ENCODE data around the gene PITX2.

PITX2 gene

DNA sequence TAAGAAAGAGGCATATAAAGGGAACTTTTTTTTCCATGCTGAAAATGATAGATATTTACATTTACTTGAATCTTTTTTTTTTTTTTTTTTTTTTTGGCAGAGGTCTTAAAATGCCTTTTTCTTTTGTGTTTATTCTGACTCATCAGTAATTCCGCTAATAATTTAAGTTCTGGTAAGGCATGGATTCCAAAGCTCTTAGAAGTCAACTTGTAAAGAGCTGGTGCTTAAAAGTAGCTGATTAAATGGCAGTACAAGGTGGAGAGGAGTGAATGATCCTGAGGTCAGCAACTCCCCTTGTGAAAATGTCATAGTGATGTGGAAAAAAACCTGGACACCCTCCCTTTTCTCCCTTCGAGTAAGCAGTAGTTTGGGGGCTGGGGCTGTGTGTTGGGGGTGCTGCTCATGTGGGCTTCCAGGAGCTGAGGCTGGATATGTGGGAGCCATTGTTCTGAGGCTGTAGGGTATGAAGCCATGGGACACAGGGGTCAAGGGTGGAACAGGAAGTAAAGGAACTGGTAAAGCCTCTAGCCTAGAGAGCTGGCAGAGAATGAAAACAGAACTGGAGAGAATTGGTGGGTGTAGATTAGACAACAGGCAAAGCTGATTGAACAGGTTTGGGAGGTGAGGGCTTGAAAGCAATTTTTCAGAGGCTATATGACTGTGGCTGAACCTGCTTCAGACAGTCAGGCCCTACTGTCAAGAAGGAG is 41.0 kb upstream of the PITX2 start:
- TF ChIP-seq, protein P1, sequence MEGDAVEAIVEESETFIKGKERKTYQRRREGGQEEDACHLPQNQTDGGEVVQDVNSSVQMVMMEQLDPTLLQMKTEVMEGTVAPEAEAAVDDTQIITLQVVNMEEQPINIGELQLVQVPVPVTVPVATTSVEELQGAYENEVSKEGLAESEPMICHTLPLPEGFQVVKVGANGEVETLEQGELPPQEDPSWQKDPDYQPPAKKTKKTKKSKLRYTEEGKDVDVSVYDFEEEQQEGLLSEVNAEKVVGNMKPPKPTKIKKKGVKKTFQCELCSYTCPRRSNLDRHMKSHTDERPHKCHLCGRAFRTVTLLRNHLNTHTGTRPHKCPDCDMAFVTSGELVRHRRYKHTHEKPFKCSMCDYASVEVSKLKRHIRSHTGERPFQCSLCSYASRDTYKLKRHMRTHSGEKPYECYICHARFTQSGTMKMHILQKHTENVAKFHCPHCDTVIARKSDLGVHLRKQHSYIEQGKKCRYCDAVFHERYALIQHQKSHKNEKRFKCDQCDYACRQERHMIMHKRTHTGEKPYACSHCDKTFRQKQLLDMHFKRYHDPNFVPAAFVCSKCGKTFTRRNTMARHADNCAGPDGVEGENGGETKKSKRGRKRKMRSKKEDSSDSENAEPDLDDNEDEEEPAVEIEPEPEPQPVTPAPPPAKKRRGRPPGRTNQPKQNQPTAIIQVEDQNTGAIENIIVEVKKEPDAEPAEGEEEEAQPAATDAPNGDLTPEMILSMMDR (IDR thresholded peaks at IDR 0.05; ENCODE audit: low read depth, low read length): no peak
- H3K4me3 ChIP-seq (replicated peaks in 1 of 2; ENCODE audit: low read depth in 2 of 2, low read length in 2 of 2): no peak overlapping the region
- DNase-seq (ENCODE audit: low read depth in 2 of 2): peak; percentile 13 to 39

DNA sequence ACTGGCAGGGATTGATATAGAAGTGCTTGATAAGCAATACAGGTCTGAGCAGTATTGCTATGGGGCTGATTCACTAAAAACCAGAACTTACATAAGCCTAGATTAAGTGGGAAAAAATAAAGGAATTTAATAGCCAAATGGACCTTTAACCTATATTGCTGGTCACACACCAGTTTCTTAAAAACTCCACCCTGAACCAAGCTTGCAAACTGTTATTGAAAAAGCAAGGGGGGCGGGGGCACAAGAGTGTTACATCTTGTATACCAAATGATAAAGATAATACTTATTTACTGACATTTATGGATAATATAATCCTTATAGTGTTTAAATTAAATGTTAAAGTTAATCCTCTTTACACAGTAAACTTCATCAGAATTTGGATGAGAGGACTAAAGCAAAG is 40.3 kb upstream of the PITX2 start:
- H3K4me3 ChIP-seq (replicated peaks in 1 of 2; ENCODE audit: low read depth in 2 of 2, low read length in 2 of 2): no peak overlapping the region
- TF ChIP-seq, protein P1 (IDR thresholded peaks at IDR 0.05; ENCODE audit: low read depth, low read length): no peak
- DNase-seq (ENCODE audit: low read depth in 2 of 2): no peak

DNA sequence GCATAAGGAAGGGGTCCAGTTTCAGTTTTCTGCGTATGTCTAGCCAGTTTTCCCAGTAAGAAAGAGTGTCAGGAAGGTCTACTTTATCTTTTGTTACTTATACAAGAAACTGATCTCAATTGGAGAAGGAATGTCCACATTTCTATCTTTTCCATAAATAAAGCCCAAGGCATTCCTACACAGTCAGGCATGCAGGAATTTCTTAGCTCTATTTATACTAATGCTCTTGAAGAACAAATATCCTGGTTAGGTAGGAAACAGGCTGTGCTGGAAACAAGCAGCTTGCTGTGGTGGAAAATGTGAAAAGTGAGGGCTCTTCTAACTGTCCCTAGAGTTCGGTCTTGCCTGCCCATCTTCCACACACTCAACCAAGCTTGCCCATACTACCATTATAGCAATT is 37.9 kb upstream of the PITX2 start:
- TF ChIP-seq, protein P1 (IDR thresholded peaks at IDR 0.05; ENCODE audit: low read depth, low read length): no peak
- DNase-seq (ENCODE audit: low read depth in 2 of 2): no peak

DNA sequence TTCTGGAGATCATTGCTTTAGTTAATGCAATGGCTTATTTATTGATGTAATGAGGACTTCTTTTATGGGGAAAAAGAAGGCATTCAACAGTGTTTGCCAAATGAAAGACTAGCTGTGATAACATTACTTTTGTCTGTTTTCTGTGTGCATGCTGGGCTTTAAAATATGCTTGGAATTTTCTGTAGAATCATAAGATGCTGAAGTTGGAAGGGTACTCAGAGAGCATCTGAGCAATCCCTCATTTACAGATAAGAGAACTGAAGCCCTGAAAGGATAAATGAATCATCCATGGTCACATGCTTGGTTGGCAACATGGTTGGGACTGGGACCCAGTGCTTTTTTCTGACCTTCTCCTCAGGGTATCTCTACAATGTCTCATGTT is 31.4 kb upstream of the PITX2 start:
- peak in 1 of 2 donors; percentile 41 for DNase-seq (ENCODE audit: low read depth in 2 of 2)
- TF ChIP-seq, protein P1 (IDR thresholded peaks at IDR 0.05; ENCODE audit: low read depth, low read length): no peak
- no peak overlapping the region for H3K4me3 ChIP-seq (replicated peaks in 1 of 2; ENCODE audit: low read depth in 2 of 2, low read length in 2 of 2)

More for the DNA sequence above, 37.9 kb upstream of the PITX2 start:
- no peak overlapping the region for H3K4me3 ChIP-seq (replicated peaks in 1 of 2; ENCODE audit: low read depth in 2 of 2, low read length in 2 of 2)

DNA sequence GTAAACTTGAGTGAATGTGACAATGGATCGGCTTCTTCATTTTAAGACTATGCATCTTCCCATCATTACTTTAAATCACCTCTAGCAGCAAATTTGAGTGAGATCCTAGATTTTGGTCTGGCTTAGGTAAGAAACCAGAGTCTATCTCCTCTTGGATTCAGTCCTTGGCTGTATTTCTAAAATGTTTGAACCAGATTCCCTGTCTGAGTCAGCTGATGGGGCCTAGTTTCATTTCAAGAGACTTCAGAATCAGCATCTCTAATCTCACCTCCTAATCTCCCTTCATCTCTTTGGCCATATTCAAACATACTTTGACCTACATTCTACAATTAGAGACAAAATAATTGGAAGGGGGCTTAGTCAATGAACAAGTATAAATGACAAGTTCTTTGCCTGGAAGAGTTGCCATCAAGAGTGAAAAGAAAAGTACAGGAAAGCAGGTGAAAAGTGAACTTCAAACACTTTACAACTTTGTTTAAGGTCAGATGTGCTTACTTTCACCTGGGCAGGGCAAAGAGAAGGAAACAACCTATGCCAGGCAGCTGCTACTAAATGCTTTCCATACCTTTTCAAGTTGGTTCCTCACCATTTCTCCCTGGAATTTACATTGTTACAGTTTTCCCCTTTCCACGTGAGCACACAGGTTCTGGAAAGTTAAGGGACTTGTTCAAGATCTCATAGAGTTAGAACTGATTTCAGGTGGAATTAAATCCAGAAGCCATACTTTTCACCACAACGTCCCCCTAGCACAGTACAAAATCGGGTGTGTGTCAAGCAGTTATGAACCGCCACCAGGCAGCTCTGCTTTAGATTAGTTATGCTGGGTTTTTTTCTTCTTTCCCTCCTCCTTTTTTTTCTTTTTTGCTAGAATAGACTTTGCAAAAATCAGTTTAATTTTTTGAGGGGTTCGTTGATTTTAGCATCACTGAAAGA is 30.7 kb upstream of the PITX2 start:
- TF ChIP-seq, protein P1 (IDR thresholded peaks at IDR 0.05; ENCODE audit: low read depth, low read length): no peak
- no peak overlapping the region for H3K4me3 ChIP-seq (replicated peaks in 1 of 2; ENCODE audit: low read depth in 2 of 2, low read length in 2 of 2)
- DNase-seq (ENCODE audit: low read depth in 2 of 2): no peak

DNA sequence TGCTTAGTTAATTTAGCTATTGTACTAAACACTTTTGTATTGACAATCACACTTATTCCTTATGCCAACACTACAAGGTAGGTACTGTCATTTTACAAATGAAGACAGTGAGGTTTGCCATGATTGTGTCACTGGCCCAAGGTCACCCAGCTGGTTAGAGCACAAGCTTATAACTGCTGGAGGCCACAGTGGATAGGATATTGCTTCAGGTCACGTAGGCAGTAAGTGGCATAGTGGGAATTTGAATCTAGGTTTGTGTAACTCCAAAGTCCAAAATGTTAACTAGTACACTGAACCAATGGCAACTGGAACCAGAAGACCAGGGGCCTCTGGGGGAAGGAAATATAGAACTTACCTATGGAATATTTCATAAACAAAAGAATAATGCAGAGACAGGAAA is 21.1 kb upstream of the PITX2 start:
- TF ChIP-seq, protein P1 (IDR thresholded peaks at IDR 0.05; ENCODE audit: low read depth, low read length): no peak
- no peak overlapping the region for H3K4me3 ChIP-seq (replicated peaks in 1 of 2; ENCODE audit: low read depth in 2 of 2, low read length in 2 of 2)
- no peak for DNase-seq (ENCODE audit: low read depth in 2 of 2)
